ENCODE data around the gene TCF12. TPM values are rescaled to one million over a fixed set of nuclear protein-coding genes. Genes with fewer than 3 reads are reported as not detected.
A peak's percentile ranks its signal among the peaks of the same experiment; 100 is the strongest.

TCF12 gene
- total RNA-seq, 1 experiment from 2014 or later = 76.7 TPM

- no peak; the same call in 2 of the 3 replicates for TF ChIP-seq CTCF (conservative IDR thresholded peaks at IDR 0.05)
- no peak overlapping the region for H3K4ac ChIP-seq (ENCODE audit: low read depth, low read length)
- H2BK20ac ChIP-seq (ENCODE audit: low read depth, low read length, poor library complexity, severe bottlenecking) = no peak overlapping the region
- H2BK5ac ChIP-seq (ENCODE audit: insufficient read length, low read length) = no peak overlapping the region
- no peak overlapping the region for H3K56ac ChIP-seq (ENCODE audit: insufficient read length, low read depth, low read length)
- peaks cover 4% of the 10 kb centered on the region; the same call in 1 of the 2 replicates for H3K4me1 ChIP-seq (ENCODE audit: insufficient read depth, low read length)
- no peak overlapping the region for H3K18ac ChIP-seq (ENCODE audit: insufficient read length, low read depth, low read length)
- peaks cover 4% of the 10 kb centered on the region for H3K79me1 ChIP-seq (ENCODE audit: insufficient read depth, low read depth, low read length, poor library complexity, severe bottlenecking)
- H2BK120ac ChIP-seq (ENCODE audit: low read depth, low read length, poor library complexity, severe bottlenecking) = no peak overlapping the region
- Mint-ChIP-seq H3K4me3 (no peak overlapping the region), H3K27me3 (ENCODE audit: low read depth) (no peaks in the 10 kb centered on the region), H3K36me3 (ENCODE audit: insufficient read depth in 1 of 3, low read depth in 3 of 3) (peaks cover 1 to 7% (median 4%) of the 10 kb centered on the region in 3 experiments; a peak in 4 of 7 replicates), H3K27ac (peak overlapping the region in 1 of 3 experiments; percentile 76; a peak in 2 of 7 replicates), H3K9me3 (peaks cover 0 to 1% of the 10 kb centered on the region in 2 experiments; a peak in 1 of 5 replicates), H3K4me1 (peaks cover 22 to 31% of the 10 kb centered on the region in 2 experiments)
- no peaks in the 10 kb centered on the region for H4K20me1 ChIP-seq (ENCODE audit: control insufficient read depth, insufficient read depth, insufficient read length)
- no peak overlapping the region for H3K9ac ChIP-seq (ENCODE audit: extremely low read depth, insufficient read length, low read length)
- no peak for DNase-seq
- no peak overlapping the region for H2BK12ac ChIP-seq (ENCODE audit: insufficient read length, low read depth, low read length)
- no peak overlapping the region for H3K23ac ChIP-seq (ENCODE audit: insufficient read length, low read depth, low read length)
- H3K9me3 ChIP-seq (ENCODE audit: control insufficient read depth, low read depth, low read length) = no peaks in the 10 kb centered on the region
- H4K5ac ChIP-seq (ENCODE audit: insufficient read length, low read depth, low read length) = no peak overlapping the region
- no peak overlapping the region for H3K14ac ChIP-seq (ENCODE audit: insufficient read depth, low read length)
- WGBS (ENCODE audit: extremely low coverage, insufficient read length, low lambda C conversion rate) = no CpG with 5 or more reads among the region's 4 CpGs
- H3T11ph ChIP-seq (ENCODE audit: low read length) = no peak overlapping the region
- H3K27me3 ChIP-seq (ENCODE audit: insufficient read depth, low read length) = no peaks in the 10 kb centered on the region
- H3K23me2 ChIP-seq (ENCODE audit: insufficient read length, low read depth, low read length, poor library complexity, severe bottlenecking) = no peaks in the 10 kb centered on the region
- no peak overlapping the region for H3K27ac ChIP-seq (ENCODE audit: insufficient read length, low read depth, low read length)
- H4K91ac ChIP-seq (ENCODE audit: insufficient read length, low read depth, low read length) = no peak overlapping the region
- H2BK15ac ChIP-seq (ENCODE audit: low read depth, low read length) = no peak overlapping the region
- no peak overlapping the region for H2AFZ ChIP-seq (ENCODE audit: low read length)
- no peak overlapping the region for H4K8ac ChIP-seq (replicated peaks; ENCODE audit: insufficient read length, low read depth, low read length)
- H2AK5ac ChIP-seq (ENCODE audit: insufficient read length, low read length) = no peak overlapping the region
- H3K4me2 ChIP-seq (ENCODE audit: insufficient read depth, insufficient read length, low read length) = no peak overlapping the region
- no peaks in the 10 kb centered on the region for H3K79me2 ChIP-seq (ENCODE audit: insufficient read depth, low read length)
Measured at GRCh38 chr15:57111002-57111401, 192.6 kb downstream of the TCF12 start.

Measured in H9 (cell line).